ENCODE results near the gene ADAM23.

Gene ADAM23

DNA sequence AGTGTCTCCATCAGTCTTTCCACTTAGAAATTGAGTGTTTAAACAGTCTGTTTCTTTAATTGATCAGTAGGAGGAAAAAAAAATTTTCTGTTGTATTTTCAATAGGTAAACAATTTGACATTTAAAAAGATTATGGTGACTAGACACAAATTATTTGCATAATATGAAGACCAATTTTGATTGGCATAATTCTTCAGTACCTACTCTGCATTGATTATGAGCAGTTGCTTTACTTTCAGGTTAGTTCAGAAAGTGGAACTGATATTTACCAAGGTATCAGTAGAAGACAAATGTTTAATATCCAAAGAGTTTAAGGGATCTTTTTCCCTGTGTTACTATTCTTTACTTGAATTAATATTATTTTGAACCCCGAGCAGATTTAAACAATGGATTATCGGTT is 2.6 kb downstream of the ADAM23 start:
- no peak overlapping the region for H3K27ac ChIP-seq
- TF ChIP-seq, protein P1, sequence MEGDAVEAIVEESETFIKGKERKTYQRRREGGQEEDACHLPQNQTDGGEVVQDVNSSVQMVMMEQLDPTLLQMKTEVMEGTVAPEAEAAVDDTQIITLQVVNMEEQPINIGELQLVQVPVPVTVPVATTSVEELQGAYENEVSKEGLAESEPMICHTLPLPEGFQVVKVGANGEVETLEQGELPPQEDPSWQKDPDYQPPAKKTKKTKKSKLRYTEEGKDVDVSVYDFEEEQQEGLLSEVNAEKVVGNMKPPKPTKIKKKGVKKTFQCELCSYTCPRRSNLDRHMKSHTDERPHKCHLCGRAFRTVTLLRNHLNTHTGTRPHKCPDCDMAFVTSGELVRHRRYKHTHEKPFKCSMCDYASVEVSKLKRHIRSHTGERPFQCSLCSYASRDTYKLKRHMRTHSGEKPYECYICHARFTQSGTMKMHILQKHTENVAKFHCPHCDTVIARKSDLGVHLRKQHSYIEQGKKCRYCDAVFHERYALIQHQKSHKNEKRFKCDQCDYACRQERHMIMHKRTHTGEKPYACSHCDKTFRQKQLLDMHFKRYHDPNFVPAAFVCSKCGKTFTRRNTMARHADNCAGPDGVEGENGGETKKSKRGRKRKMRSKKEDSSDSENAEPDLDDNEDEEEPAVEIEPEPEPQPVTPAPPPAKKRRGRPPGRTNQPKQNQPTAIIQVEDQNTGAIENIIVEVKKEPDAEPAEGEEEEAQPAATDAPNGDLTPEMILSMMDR (IDR thresholded peaks at IDR 0.05) = no peak
- no peak for TF ChIP-seq ZFX (IDR thresholded peaks at IDR 0.05; ENCODE audit: borderline replicate concordance)

DNA sequence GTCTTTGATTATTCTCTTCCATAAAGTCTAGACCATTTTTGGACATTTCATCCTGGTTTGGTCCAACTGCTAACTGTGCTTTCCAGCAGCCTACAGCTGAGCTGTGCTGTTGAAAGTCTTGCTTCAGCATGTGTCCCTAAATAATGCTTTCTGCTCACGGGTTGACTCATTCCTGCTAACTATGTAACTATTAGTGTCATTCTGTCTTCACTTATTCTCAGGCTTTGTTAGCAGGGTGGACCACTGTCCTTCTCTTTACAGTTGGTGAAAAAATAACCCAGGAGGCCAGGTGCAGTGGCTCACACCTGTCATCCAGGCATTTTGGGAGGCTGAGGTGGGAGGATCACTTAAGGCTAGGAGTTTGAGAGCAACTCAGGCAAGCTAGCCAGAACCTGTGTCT is 8.9 kb downstream of the ADAM23 start:
- H3K27ac ChIP-seq = no peak overlapping the region
- TF ChIP-seq ZFX (IDR thresholded peaks at IDR 0.05; ENCODE audit: borderline replicate concordance) = no peak
- TF ChIP-seq, protein P1 (IDR thresholded peaks at IDR 0.05) = no peak

DNA sequence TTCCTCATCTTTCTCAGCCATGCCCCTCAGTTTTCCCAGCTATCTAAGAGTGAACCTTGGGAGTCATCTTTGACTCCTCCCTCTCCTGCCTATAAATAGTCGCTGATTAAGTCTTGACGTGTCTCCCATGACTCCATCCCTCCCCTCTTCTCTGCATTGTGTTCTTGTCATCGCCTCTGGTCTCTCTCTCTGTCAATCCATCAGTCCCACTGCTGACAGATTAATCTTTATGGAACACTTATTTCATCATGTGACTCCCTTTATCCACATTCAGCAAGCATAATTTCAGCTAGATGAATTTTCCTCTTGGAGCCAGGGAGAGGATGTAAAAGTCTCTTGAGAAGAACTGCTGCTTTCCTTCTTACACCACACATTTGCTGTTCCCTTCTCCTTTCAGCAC is 9.4 kb downstream of the ADAM23 start:
- TF ChIP-seq, protein P1 (IDR thresholded peaks at IDR 0.05) = no peak
- no peak for TF ChIP-seq ZFX (IDR thresholded peaks at IDR 0.05; ENCODE audit: borderline replicate concordance)
- no peak overlapping the region for H3K27ac ChIP-seq

DNA sequence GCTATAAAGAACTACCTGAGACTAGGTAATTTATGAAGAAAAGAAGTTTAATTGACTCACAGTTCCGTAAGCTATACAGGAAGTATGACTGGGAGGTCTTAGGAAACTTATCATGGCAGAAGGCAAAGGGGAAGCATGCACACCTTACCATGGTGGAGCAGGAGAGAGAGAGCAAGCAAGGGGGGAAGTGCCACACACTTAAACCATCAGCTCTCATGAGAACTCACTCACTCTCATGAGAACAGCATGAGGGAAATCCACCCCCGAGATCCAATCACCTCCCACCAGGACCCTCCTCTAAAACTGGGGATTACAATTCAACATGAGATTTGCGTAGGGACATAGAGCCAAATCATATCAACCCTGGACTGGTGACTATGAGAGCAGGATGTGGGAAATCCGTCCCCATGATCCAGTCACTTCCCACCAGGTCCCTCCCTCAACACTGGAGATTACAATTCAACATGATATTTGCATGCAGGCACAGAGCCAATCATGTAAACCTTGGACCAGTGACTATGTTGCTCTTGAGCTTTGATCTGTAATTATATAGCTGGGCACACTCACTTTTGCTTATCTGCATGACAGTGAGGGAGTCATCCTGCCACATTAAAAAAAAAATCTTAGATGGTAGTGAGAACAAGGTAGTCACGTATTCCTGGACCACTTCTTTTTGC is 12.9 kb downstream of the ADAM23 start:
- H3K27ac ChIP-seq = no peak overlapping the region
- no peak for TF ChIP-seq ZFX (IDR thresholded peaks at IDR 0.05; ENCODE audit: borderline replicate concordance)
- TF ChIP-seq, protein P1 (IDR thresholded peaks at IDR 0.05) = no peak

DNA sequence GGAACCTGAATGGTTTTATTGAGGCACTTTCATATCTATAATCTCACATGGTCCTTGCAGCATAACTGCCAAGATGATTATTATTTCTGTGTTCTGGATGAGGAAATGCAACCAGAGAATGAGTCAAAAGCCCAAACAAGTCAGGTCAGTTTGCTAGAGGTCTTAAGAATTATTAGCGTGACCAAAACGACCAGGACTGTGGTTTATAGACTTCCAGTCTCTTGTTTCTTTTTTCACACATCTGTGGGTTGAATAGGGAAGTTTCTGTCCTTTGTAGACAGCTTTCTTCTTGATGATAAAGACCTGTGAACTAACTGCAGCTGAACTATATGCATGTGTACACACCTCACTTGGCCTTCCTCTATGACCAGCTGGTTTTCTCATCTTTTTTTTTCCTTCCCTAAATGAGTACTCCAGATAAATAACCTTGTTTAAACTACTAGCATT is 13.9 kb downstream of the ADAM23 start:
- no peak overlapping the region for H3K27ac ChIP-seq
- TF ChIP-seq, protein P1 (IDR thresholded peaks at IDR 0.05) = no peak
- TF ChIP-seq ZFX (IDR thresholded peaks at IDR 0.05; ENCODE audit: borderline replicate concordance) = no peak

DNA sequence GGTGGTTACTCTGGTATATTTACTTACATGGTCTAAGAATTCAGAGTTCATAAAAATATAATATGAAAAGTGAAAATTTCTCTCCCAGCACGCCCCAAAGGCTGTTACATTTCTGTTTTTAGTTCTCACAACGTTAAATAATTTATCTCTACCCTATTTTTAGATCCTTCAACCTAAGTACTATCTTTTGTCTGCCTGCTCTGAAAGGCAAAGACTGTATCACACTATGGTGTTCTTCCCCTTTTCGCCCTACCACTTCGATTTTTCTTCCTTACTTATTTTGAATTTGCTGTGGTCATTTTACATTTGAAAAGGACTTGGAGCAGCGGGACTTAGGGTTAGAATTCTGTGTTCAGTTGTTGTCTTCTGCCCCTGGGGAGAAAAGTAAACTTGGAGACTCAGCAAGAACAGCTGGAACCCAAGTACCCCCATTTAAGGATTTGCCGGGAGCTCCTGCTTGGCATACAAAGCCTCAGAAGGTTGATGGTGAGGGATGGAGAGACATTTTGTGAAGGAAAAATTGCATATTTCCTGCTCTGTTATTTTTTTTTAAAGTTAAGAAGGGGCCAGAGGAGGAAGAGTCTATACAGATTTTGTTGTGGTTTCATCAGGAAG is 19.0 kb downstream of the ADAM23 start:
- TF ChIP-seq, protein P1 (IDR thresholded peaks at IDR 0.05) = no peak
- TF ChIP-seq ZFX (IDR thresholded peaks at IDR 0.05; ENCODE audit: borderline replicate concordance) = no peak
- no peak overlapping the region for H3K27ac ChIP-seq

DNA sequence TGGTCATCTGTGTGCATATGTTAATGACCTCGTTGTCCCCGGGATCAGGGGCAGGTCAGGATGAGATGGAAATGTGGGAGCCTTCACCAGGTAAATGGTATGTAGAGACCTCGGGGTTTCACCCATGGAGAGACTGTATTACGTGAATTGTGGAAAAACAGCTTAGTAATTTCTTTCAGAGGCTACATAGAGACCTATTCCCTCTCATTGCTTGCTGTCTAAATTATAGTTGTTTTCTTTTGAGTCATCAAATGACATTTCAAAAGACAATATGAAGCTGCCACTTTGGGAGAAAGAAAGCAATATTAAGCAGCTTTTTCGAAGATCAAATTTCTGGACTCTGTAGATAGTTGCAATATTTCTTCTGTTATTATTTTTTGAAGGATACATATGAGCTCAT is 20.4 kb downstream of the ADAM23 start:
- TF ChIP-seq, protein P1 (IDR thresholded peaks at IDR 0.05) = no peak
- no peak for TF ChIP-seq ZFX (IDR thresholded peaks at IDR 0.05; ENCODE audit: borderline replicate concordance)
- no peak overlapping the region for H3K27ac ChIP-seq
